Non-pigmented ciliary epithelial cell (primary cell): ENCODE results near the gene MYCBPAP.

Experiments
- DNase-seq: peaks from one replicate; pipeline ENCODE4 v3.0.0-alpha.2; 2010; ENCODE audit warnings: low read depth

Gene MYCBPAP

DNA sequence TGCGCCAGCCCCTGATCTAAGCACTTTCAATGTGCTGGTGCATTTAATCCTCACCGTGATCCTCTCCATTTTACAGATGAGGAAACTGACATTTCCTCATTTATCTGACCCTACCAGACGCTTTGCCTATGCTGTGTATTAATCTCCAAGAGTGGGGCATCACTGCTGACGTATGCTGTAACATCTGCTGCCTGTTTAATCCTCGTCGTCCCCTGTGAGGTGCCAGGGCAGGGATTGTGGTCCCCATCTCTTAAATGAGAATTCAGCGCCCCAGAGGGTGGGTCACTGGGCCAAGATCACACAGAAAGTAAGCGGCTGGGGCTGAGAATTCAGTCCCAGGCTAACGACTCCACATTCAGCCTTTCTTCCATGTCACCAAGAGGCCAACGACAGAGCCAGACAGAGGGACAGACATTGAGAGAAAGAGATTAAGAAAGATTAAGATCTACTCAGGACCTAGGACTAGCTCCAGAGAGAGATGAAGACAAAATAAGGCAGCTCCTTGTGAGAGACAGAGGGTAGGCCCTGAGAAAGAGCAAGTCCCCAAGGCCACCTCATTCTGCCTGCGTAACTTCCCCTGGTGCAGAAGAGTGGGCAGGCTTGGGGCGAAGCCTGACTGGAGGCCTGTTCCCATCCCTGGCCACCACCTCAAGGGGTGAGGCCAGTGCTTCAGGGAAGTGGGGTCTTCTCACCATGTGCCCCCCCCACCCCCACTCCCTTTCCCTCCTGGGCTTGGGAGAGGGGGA lies 65.8 kb downstream of the MYCBPAP start:
- no peak for DNase-seq

- no peak for DNase-seq
Observed at GRCh38 chr17:50575581-50576210, 67.5 kb downstream of the MYCBPAP start.

- DNase-seq = no peak
Observed at GRCh38 chr17:50576864-50577263, 68.6 kb downstream of the MYCBPAP start.

- no peak for DNase-seq
Observed at GRCh38 chr17:50577451-50577954, 69.3 kb downstream of the MYCBPAP start.

DNA sequence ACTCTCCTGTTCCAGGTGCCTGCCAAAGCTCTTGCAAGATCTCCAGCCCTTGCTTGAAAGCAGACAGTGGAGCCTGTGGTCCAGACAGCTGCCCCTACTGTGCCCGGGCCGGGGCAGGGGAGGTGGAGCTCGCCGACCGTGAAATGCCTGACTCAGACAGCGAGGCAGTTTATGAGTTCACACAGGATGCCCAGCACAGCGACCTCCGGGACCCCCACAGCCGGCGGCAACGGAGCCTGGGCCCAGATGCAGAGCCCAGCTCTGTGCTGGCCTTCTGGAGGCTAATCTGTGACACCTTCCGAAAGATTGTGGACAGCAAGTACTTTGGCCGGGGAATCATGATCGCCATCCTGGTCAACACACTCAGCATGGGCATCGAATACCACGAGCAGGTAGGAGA lies 69.9 kb downstream of the MYCBPAP start:
- DNase-seq = no peak

DNA sequence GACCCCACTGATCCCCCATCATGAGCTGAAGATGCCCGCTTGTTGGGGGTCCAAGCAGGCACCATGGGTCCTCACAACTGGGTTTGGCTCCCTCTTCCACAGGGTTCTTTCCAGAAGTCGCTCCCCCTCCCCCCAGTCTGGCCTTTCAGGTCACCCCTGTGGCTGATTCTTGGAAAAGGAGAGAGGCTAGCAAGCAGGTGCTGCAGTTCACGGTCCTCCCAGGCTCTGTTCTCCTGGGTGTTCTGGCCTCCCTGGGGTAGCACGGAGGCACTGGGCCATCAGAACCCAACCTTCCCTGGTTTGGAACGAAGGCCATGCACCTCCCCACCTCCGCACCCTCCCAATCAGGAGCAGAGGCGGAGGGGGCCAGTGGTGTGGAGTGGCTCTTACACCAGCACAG lies 71.2 kb downstream of the MYCBPAP start:
- no peak for DNase-seq

DNA sequence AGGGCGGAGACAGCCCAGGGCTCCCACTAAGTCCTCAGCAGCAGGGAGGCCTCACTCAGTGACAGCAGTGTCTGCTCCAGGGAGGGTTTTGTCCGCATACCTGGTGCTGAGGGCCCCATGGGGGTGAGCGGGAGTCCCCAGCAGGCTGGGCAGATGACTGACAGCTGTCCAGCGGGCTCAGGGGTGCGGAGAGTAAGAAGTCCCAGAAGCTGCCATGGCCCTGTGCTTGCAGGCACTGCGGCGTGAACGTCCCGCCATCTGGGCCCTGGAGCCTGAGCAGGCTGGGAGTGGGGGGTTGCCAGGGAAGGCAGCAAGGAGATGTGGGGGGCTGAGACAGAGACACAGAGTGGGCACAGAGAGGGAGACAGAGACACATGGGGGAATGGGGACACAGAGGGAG lies 72.4 kb downstream of the MYCBPAP start:
- no peak for DNase-seq
